Spleen (tissue), 11 donors: Measurements from ENCODE around the gene ITIH4. TPM values are rescaled to one million over a fixed set of nuclear protein-coding genes. Genes with fewer than 3 reads are reported as not detected.
"Not testable (repeated sequence)": the region's sequence is repeated elsewhere in the genome, so short reads cannot be mapped to it uniquely, and the experiment has no call there.

Source experiments
- DNase-seq: peaks from one replicate; pipeline ENCODE4 v3.0.0-alpha.2; 2020
- H3K27ac ChIP-seq, 8 donors: fragments of 200-600 bp; sonication (generic) in 7 of 8; 1 replicate in 4 of 8; 2 replicates in 4 of 8; pipeline versions ENCODE4 v1.5.0 to v1.8.0; 2016 to 2021; ENCODE audit warnings: inconsistent platforms in 4 of 8, mild to moderate bottlenecking in 4 of 8, moderate library complexity in 1 of 8
- H3K27me3 ChIP-seq, 7 donors: fragments of 200-600 bp; sonication (generic) in 6 of 7; replicated peaks in 1 of 7; 1 replicate in 4 of 7; 2 replicates in 3 of 7; pipeline versions ENCODE4 v1.5.0 to v1.8.0; 2016 to 2021; ENCODE audit warnings: inconsistent platforms in 3 of 7, mild to moderate bottlenecking in 1 of 7
- H3K36me3 ChIP-seq, 6 donors: fragments of 200-600 bp; sonication (generic) in 5 of 6; 1 replicate in 4 of 6; 2 replicates in 2 of 6; pipeline versions ENCODE4 v1.5.0 to v1.8.0; 2016 to 2021; ENCODE audit warnings: inconsistent platforms in 2 of 6
- H3K4me1 ChIP-seq, 6 donors: fragments of 200-600 bp; sonication (generic) in 5 of 6; 1 replicate in 3 of 6; 2 replicates in 3 of 6; pipeline versions ENCODE4 v1.5.0 to v1.8.0; 2016 to 2021; ENCODE audit warnings: inconsistent platforms in 3 of 6
- H3K4me3 ChIP-seq, 8 donors: fragments of 200-600 bp; sonication (generic) in 7 of 8; 1 replicate in 4 of 8; 2 replicates in 4 of 8; pipeline versions ENCODE4 v1.5.0 to v1.8.0; 2016 to 2021; ENCODE audit warnings: inconsistent platforms in 4 of 8, mild to moderate bottlenecking in 4 of 8, moderate library complexity in 2 of 8
- H3K9me3 ChIP-seq, 8 donors: fragments of 200-600 bp; sonication (generic) in 7 of 8; 1 replicate in 4 of 8; 2 replicates in 4 of 8; pipeline versions ENCODE4 v1.5.0 to v1.8.0; 2016 to 2021; ENCODE audit warnings: inconsistent platforms in 4 of 8
- POLR2A ChIP-seq, 3 donors: fragments of 450-650 bp; IDR thresholded peaks; one replicate each; pipeline ENCODE4 v1.5.1; 2017; ENCODE audit warnings: antibody characterized with exemption in 3 of 3, mild to moderate bottlenecking in 1 of 3
- POLR2AphosphoS5 ChIP-seq, 3 donors: sonication (generic); formaldehyde crosslinking; IDR thresholded peaks; one replicate each; pipeline ENCODE4 v1.5.1; 2017; ENCODE audit warnings: antibody characterized with exemption in 3 of 3
- WGBS, 5 donors: extraction: QIAGEN DNeasy Blood & Tissue Kit in 3 of 5; methylation state at CpG; one replicate each; pipeline versions ENCODE4 v1.1.5 to v1.1.7; 2013 to 2018; 5-methylcytosine and 5-hydroxymethylcytosine counted together
- intact Hi-C: fragments of 100-400 bp; cut with DNase I; formaldehyde crosslinking; loops from one replicate; pipeline ENCODE4 v1.15.0; 2023; ENCODE audit warnings: low total_unique reads
- polyA plus RNA-seq, 3 donors: library from polyadenylated mRNA; stranded (reverse); fragments of 200-250 nt; gene quantifications; one replicate each; pipeline ENCODE4 v1.2.1, GENCODE V29; 2013
- total RNA-seq, 7 donors: library from RNA; depleted of rRNA in 3 of 7; stranded (reverse); fragments of >200 nt in 3 of 7; fragmentation: NEBNext Ultra II Directional in 4 of 7; extraction: Animal tissue kit (Norgen Biotek cat#: 25700) in 4 of 7; gene quantifications; one replicate each; pipeline versions ENCODE4 v1.1.0 to v1.2.1, GENCODE V29; 2016 to 2021
- TF ChIP-seq, protein P1 (sequence below), 11 experiments: fragments of 200-600 bp in 7 of 11; fragments of 450-650 bp in 4 of 11; sonication (generic) in 4 of 11; IDR thresholded peaks in 8 of 11; conservative IDR thresholded peaks in 3 of 11; 1 replicate in 7 of 11; 2 replicates in 4 of 11; pipeline versions ENCODE4 v1.4.0 to v1.8.0; 2016 to 2021; ENCODE audit warnings: antibody characterized with exemption in 11 of 11, inconsistent platforms in 4 of 11, mild to moderate bottlenecking in 1 of 11
- donor health status: healthy with polysubstance abuse.
- donor health status: DM: no; HTN: no; CAD: no; lungs with moderate emphysema.
- donor health status: DM: no; HTN: no; CAD: no.
- donor health status: Bipolar disorder and iron deficiency.
- donor health status: healthy.
- donor health status: DM: no; HTN: no; CAD: no.
- donor health status: DM: yes; HTN: yes; CAD: no.

Gene ITIH4
- total and polyA plus RNA-seq, 10 donors, result 9.9 to 54.2 (median 21.6) TPM

DNA sequence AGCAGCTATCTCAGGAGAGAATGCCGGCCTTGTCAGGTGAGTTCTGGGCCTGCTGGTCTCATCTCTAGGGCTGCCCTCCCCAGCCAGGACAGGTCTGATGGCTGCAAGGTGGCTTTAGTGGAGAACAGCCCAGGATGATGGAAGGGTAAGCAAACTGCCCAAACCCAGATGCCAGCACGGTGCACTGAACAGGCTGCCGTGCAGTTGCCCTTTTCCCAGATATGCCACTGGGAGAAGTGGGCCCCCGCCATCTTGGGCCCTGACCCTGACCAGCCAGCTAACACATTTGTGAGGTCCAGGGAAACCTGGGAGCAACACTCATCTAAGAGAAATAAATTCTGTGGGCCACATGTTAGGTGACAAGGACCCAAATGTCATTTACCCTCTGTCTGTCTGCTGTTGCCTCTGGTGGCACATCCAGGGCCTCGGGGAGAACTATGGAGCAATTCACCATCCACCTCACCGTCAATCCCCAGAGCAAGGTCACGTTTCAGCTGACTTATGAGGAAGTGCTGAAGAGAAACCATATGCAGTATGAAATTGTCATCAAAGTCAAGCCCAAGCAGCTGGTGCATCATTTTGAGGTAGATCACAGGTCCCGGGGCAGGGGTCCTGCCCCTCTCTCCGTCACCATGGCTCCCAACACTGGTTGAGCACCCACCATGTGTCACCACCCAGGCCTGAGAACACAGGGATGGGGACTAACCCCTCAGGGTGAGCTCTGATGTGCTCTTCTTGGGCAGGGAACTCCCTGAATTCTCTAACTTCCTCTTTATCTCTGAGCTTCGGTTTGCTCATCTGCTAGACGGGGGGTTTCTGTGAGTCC, 51.2 kb downstream of the ITIH4 start:
- H3K27ac ChIP-seq, result peak overlapping the region in 6 of 8 donors; percentile 34 to 80 (median 55)
- peaks cover 0 to 13% (median 7%) of the 10 kb centered on the region in 6 donors for H3K4me1 ChIP-seq
- TF ChIP-seq, protein P1, sequence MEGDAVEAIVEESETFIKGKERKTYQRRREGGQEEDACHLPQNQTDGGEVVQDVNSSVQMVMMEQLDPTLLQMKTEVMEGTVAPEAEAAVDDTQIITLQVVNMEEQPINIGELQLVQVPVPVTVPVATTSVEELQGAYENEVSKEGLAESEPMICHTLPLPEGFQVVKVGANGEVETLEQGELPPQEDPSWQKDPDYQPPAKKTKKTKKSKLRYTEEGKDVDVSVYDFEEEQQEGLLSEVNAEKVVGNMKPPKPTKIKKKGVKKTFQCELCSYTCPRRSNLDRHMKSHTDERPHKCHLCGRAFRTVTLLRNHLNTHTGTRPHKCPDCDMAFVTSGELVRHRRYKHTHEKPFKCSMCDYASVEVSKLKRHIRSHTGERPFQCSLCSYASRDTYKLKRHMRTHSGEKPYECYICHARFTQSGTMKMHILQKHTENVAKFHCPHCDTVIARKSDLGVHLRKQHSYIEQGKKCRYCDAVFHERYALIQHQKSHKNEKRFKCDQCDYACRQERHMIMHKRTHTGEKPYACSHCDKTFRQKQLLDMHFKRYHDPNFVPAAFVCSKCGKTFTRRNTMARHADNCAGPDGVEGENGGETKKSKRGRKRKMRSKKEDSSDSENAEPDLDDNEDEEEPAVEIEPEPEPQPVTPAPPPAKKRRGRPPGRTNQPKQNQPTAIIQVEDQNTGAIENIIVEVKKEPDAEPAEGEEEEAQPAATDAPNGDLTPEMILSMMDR (IDR thresholded peaks at IDR 0.05 in 8 of 11, conservative IDR thresholded peaks at IDR 0.05 in 3 of 11), result no peak
- no peak for TF ChIP-seq POLR2AphosphoS5 (IDR thresholded peaks at IDR 0.05)
- no peaks in the 10 kb centered on the region for H3K27me3 ChIP-seq
- H3K9me3 ChIP-seq, result no peaks in the 10 kb centered on the region
- intact Hi-C loops, result no loop called here
- DNase-seq, result peak; percentile 73
- H3K36me3 ChIP-seq, result no peaks in the 10 kb centered on the region
- WGBS, 5 donors, result 52 to 65% (median 56%) methylated on average over 6 to 11 of the region's 11 CpGs
- H3K4me3 ChIP-seq, result no peak overlapping the region

DNA sequence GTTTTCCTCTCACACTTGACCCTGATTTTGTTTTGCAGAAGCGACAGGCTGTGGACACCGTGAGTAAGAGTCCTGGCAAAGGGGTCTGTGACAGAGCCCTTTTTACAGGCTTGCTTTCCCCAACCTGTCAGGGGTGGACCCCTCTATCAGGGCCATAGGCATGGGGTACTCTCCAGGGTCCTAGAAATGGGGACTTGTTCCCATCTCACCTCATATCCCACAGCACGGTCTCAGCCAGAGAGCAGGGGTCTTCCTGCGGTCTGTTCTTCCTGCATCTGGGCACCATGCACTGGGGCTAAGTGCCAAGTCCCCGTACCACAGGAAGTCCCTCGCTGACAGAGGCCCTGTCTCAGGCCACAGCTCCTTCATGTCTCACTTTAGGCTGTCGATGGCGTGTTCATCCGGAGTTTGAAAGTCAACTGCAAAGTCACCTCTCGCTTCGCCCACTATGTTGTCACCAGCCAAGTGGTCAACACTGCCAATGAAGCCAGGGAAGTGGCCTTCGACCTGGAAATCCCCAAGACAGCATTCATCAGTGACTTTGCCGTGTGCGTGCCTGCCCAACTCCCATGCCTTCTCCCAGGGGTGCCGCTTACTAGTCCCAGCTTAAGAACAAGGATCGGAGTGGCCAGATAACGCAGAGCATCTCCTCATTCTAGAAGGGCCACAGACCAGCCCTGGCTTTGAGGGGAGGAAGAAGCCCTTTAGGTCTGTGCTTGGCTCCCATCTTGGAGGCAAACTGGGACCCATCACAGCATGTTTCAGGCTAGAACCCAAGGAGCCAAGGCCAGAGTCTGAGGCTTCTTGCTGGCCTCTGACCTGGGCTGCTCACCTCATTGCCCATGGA, 52.3 kb downstream of the ITIH4 start:
- H3K27me3 ChIP-seq, result no peaks in the 10 kb centered on the region
- no peaks in the 10 kb centered on the region for H3K36me3 ChIP-seq
- intact Hi-C loops, result no loop called here
- H3K27ac ChIP-seq, result no peak overlapping the region
- WGBS, 5 donors, result 53 to 66% (median 61%) methylated on average over 14 to 17 of the region's 17 CpGs
- H3K4me3 ChIP-seq, result no peak overlapping the region
- TF ChIP-seq, protein P1 (IDR thresholded peaks at IDR 0.05 in 8 of 11, conservative IDR thresholded peaks at IDR 0.05 in 3 of 11), result no peak
- TF ChIP-seq POLR2A (IDR thresholded peaks at IDR 0.05) (no peak), POLR2AphosphoS5 (IDR thresholded peaks at IDR 0.05) (no peak)
- peaks cover 0 to 13% (median 7%) of the 10 kb centered on the region in 6 donors for H3K4me1 ChIP-seq
- peak; percentile 56 for DNase-seq
- H3K9me3 ChIP-seq, result no peaks in the 10 kb centered on the region

DNA sequence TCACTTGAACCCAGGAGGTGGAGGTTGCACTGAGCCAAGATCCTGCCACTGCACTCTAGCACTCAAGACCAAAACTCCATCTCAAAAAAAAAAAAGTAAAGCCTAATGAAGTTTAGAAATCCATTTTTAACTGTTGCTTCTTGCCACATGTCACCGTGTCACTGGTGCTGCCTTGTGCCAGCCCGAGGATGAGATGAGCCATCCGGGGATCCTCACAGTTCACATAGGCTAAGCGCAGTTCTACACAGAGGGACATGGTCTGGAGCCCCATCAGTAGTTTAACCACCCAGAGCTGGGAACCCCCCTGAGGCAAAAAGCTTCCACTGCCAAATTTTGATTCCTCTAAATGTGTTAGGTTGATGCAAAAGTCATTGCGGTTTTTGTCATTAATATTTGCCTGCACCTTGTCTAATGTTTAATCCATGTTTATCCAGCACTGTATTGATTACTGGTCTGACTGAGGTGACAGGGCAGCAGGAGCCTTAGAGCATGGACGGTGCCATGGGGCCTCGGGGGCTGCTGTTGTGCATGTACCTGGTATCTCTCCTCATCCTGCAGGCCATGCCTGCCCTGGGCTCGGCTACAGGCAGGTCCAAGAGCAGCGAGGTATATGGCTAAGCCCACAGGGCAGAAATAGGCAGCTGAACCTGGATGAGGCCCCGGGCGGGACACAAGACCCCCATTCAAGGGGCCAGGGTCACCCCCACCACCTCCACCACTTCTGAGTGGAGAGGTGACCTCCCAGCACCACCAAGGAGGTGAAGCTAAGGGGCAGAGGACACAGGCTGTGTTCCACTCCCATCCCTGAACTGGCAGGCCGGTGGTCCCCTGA, 53.1 kb downstream of the ITIH4 start, which contains the start of gene ITIH1:
Gene ITIH1 (plus strand): TSS at position 473 of the 832 bp plus-strand sequence. CDS start 17 bp downstream, at position 490.
- TF ChIP-seq POLR2A (IDR thresholded peaks at IDR 0.05), result no peak
- TF ChIP-seq POLR2AphosphoS5 (IDR thresholded peaks at IDR 0.05), result no peak
- TF ChIP-seq, protein P1 (IDR thresholded peaks at IDR 0.05 in 8 of 11, conservative IDR thresholded peaks at IDR 0.05 in 3 of 11), result no peak
- H3K4me3 ChIP-seq, result no peak within 1 kb of the TSS
- intact Hi-C loops, result no loop called here
- peak; percentile 63 for DNase-seq
- WGBS, 5 donors, result 85 to 93% (median 90%) methylated on average over 8 to 12 of the region's 12 CpGs
- no peaks in the 10 kb centered on the region for H3K36me3 ChIP-seq
- peaks cover 0 to 13% (median 7%) of the 10 kb centered on the region in 6 donors for H3K4me1 ChIP-seq
- no peak within 1 kb of the TSS for H3K27ac ChIP-seq
- H3K9me3 ChIP-seq, result no peaks in the 10 kb centered on the region
- H3K27me3 ChIP-seq, result no peaks in the 10 kb centered on the region

DNA sequence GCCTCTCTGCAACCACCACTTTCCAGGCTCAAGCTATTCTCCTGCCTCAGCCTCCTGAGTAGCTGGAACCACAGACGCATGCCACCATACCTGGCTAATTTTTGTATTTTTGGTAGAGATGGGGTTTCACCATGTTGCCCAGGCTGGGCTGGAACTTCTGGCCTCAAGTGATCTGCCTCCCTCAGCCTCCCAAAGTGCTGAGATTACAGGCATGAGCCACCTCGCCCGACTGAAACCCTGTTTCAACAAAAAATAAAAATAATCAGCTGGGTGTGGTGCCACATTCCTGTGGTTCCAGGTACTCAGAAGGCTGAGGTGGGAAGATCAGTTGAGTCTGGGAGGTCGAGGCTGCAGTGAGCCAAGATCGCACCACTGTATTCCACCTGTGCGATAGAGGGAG, 54.0 kb downstream of the ITIH4 start:
- WGBS, 5 donors, result 83 to 93% (median 90%) methylated on average over 6 of the region's 6 CpGs
- intact Hi-C loops, H3K4me3 ChIP-seq, H3K36me3 ChIP-seq, H3K27ac ChIP-seq, H3K9me3 ChIP-seq, DNase-seq, H3K27me3 ChIP-seq: not testable (repeated sequence)
- H3K4me1 ChIP-seq, result peaks cover 0 to 16% (median 9%) of the 10 kb centered on the region in 6 donors
